ENCODE data around the gene SEMA3A. TPM values are rescaled to one million over a fixed set of nuclear protein-coding genes. Genes with fewer than 3 reads are reported as not detected.

SEMA3A gene
- total and polyA plus RNA-seq, 2 of the 13 experiments (the other 11 are each of a cell fraction or from before 2014, with no cell fraction given) = 0.29 to 1.2 TPM

DNA sequence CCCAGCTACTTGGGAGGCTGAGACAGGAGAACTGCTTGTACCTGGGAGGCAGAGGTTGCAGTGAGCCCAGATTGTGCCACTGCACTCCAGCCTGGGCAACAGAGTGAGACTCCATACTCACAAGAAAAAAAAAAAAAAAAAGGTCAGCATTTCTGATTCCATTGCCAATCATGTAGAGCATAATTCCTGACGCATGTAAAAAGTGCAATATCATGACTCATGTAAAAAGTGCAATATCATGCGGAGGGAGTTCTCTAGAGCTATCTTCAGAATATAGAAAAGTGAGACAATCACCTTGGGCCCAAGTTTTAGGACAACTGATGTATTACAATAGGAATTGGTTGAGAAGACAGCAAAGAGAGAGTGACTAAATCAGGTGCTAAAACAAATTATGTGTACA is 85.8 kb downstream of the SEMA3A start:
- CTCF ChIA-PET (ENCODE audit: low intra/inter-chr PET ratio, low total read pairs) = no interaction called here
- FAIRE-seq = no peak

DNA sequence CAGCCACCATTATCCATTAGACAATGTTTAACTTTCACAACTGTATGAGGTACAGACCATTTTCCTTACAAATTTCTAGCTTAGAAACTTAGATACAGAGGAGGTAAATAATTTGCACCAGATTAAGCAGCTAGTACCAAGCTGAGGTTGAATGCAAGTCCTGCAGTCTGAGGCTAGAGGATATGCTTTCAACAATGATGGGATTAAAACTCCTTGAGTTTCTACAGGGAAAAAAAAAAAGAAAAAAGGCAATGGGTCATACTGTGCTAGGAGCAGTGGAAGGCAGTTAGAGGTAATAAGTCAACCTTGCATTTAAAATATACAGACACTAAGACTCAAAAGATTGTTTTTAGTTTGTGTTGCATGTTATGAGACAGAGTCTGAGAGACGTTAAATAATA is 86.5 kb downstream of the SEMA3A start:
- no peak for DNase-seq (ENCODE audit: low spot score)
- FAIRE-seq = no peak
- no peak for ATAC-seq
- ChIA-PET CTCF (ENCODE audit: low intra/inter-chr PET ratio, low total read pairs) (no interaction called here), POLR2A (no interaction called here)
- Histone ChIP-seq H3K27me3 (ENCODE audit: control insufficient read depth in 1 of 2, insufficient read depth in 2 of 2, low read length in 2 of 2) (no peaks in the 10 kb centered on the region), H3K79me2 (ENCODE audit: insufficient read depth, low read length) (no peaks in the 10 kb centered on the region), H3K4me1 (ENCODE audit: insufficient read depth, low read length) (no peaks in the 10 kb centered on the region), H3K27ac (ENCODE audit: extremely low read length, insufficient read depth, low read length) (no peak overlapping the region), H3K9me3 (ENCODE audit: low read length) (no peaks in the 10 kb centered on the region), H2AFZ (ENCODE audit: low read length) (no peak overlapping the region), H3K36me3 (replicated peaks in 1 of 2; ENCODE audit: control insufficient read depth in 1 of 2, insufficient read depth in 2 of 2, low read length in 2 of 2) (no peaks in the 10 kb centered on the region), H3K4me3 (replicated peaks in 1 of 3; ENCODE audit: insufficient read depth in 1 of 3, low read depth in 2 of 3, low read length in 3 of 3) (no peak overlapping the region), H3K4me2 (ENCODE audit: low read depth, low read length) (no peak overlapping the region), H3K9ac (ENCODE audit: insufficient read depth, low read depth, low read length) (no peak overlapping the region), H4K20me1 (ENCODE audit: insufficient read depth, low read length) (no peaks in the 10 kb centered on the region)
- WGBS (ENCODE audit: low lambda C conversion rate) = 29% methylated on average over 1 of the region's 1 CpG
- TF ChIP-seq, protein P1, sequence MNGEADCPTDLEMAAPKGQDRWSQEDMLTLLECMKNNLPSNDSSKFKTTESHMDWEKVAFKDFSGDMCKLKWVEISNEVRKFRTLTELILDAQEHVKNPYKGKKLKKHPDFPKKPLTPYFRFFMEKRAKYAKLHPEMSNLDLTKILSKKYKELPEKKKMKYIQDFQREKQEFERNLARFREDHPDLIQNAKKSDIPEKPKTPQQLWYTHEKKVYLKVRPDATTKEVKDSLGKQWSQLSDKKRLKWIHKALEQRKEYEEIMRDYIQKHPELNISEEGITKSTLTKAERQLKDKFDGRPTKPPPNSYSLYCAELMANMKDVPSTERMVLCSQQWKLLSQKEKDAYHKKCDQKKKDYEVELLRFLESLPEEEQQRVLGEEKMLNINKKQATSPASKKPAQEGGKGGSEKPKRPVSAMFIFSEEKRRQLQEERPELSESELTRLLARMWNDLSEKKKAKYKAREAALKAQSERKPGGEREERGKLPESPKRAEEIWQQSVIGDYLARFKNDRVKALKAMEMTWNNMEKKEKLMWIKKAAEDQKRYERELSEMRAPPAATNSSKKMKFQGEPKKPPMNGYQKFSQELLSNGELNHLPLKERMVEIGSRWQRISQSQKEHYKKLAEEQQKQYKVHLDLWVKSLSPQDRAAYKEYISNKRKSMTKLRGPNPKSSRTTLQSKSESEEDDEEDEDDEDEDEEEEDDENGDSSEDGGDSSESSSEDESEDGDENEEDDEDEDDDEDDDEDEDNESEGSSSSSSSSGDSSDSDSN (CRISPR knock-in tag; IDR thresholded peaks at IDR 0.05) = no peak
- TF ChIP-seq NPAS2 (CRISPR knock-in tag; IDR thresholded peaks at IDR 0.05; ENCODE audit: borderline replicate concordance) = no peak
- TF ChIP-seq KAT8 (CRISPR knock-in tag; IDR thresholded peaks at IDR 0.05) = no peak
- TF ChIP-seq, protein P2, sequence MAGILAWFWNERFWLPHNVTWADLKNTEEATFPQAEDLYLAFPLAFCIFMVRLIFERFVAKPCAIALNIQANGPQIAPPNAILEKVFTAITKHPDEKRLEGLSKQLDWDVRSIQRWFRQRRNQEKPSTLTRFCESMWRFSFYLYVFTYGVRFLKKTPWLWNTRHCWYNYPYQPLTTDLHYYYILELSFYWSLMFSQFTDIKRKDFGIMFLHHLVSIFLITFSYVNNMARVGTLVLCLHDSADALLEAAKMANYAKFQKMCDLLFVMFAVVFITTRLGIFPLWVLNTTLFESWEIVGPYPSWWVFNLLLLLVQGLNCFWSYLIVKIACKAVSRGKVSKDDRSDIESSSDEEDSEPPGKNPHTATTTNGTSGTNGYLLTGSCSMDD (CRISPR knock-in tag; IDR thresholded peaks at IDR 0.05) = no peak
- TF ChIP-seq ZNF496 (CRISPR knock-in tag; IDR thresholded peaks at IDR 0.05; ENCODE audit: insufficient replicate concordance) = no peak
- no peak for TF ChIP-seq HOXD1 (CRISPR knock-in tag; IDR thresholded peaks at IDR 0.05)
- TF ChIP-seq PCBP1 (IDR thresholded peaks at IDR 0.05; ENCODE audit: borderline replicate concordance, low read depth, low read length) = no peak
- no peak for TF ChIP-seq AHR (CRISPR knock-in tag; IDR thresholded peaks at IDR 0.05)
- no peak for TF ChIP-seq ZNF768 (CRISPR knock-in tag; IDR thresholded peaks at IDR 0.05)
- no peak for TF ChIP-seq ZNF781 (CRISPR knock-in tag; IDR thresholded peaks at IDR 0.05; ENCODE audit: borderline replicate concordance, not compliant biosample characterization)
- intact Hi-C loops (cut with micrococcal nuclease; ENCODE audit: unreplicated experiment) = no loop called here
- no TSS peak for BruUV-seq (replicated peaks)
- in situ Hi-C loops (cut with HindIII; ENCODE audit: extremely low pct_ligation_motif_present, low pct_unique_long_range_greater_than_20kb) = no loop called here

More for the DNA sequence above, 85.8 kb downstream of the SEMA3A start:
- DNase-seq (ENCODE audit: low spot score) (no peak), ATAC-seq (no peak)
- no TSS peak for BruUV-seq (replicated peaks)
- peak; percentile 22 to 70; a peak in 3 of 4 replicates for TF ChIP-seq MAFK (conservative IDR thresholded peaks at IDR 0.05 in 1 of 2, IDR thresholded peaks at IDR 0.05 in 1 of 2; ENCODE audit: low read length in 2 of 2)
- peak; percentile 39; the same call in 1 of the 2 replicates for TF ChIP-seq MAFF (IDR thresholded peaks at IDR 0.05; ENCODE audit: low read depth, low read length)
- TF ChIP-seq ZNF746 (CRISPR knock-in tag; IDR thresholded peaks at IDR 0.05) = no peak
- intact Hi-C loops (cut with micrococcal nuclease; ENCODE audit: unreplicated experiment) = no loop called here
- POLR2A ChIA-PET = no interaction called here
- Histone ChIP-seq H3K79me2 (ENCODE audit: insufficient read depth, low read length) (no peaks in the 10 kb centered on the region), H3K9ac (ENCODE audit: insufficient read depth, low read depth, low read length) (no peak overlapping the region), H3K36me3 (replicated peaks in 1 of 2; ENCODE audit: control insufficient read depth in 1 of 2, insufficient read depth in 2 of 2, low read length in 2 of 2) (no peaks in the 10 kb centered on the region), H3K27ac (ENCODE audit: extremely low read length, insufficient read depth, low read length) (no peak overlapping the region), H3K9me3 (ENCODE audit: low read length) (no peaks in the 10 kb centered on the region), H3K4me1 (ENCODE audit: insufficient read depth, low read length) (no peaks in the 10 kb centered on the region), H3K27me3 (ENCODE audit: control insufficient read depth in 1 of 2, insufficient read depth in 2 of 2, low read length in 2 of 2) (no peaks in the 10 kb centered on the region), H3K4me3 (replicated peaks in 1 of 3; ENCODE audit: insufficient read depth in 1 of 3, low read depth in 2 of 3, low read length in 3 of 3) (no peak overlapping the region), H2AFZ (ENCODE audit: low read length) (no peak overlapping the region), H4K20me1 (ENCODE audit: insufficient read depth, low read length) (no peaks in the 10 kb centered on the region), H3K4me2 (ENCODE audit: low read depth, low read length) (no peak overlapping the region)
- in situ Hi-C loops (cut with HindIII; ENCODE audit: extremely low pct_ligation_motif_present, low pct_unique_long_range_greater_than_20kb) = no loop called here
- WGBS (ENCODE audit: low lambda C conversion rate) = 33% methylated on average over 2 of the region's 2 CpGs
